Activated CD4-positive, alpha-beta T cell treated with anti-CD3 and anti-CD28 coated beads for 24 hours (primary cell): ENCODE measurements around the gene LTBP1.
"Not testable (repeated sequence)": the region's sequence is repeated elsewhere in the genome, so short reads cannot be mapped to it uniquely, and the experiment has no call there.

ENCODE experiments used
- DNase-seq, 2 donors: peaks; one replicate each; pipeline ENCODE4 v3.0.0-alpha.2; 2020; ENCODE audit warnings: low read depth in 2 of 2

The LTBP1 gene

DNA sequence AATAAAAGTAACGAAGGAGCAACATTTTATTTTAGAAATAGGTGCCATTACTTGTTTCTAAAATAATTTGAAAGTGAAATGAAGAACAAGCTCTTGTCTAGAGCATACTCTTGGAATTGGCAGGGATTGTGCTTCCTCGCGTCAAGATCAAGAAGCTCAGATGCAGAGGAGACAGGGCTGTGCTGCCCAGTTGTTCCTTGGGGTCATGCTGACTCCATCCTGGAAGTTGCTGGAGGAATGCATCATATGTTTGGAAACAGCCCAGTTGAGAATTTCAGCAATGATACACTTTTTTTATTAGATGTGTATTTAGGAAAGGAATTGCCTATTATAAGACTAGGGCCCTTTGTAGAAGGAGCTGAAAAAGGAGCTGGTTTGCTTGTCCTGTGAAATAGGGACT lies 17.2 kb downstream of the LTBP1 start:
- no peak for DNase-seq

DNA sequence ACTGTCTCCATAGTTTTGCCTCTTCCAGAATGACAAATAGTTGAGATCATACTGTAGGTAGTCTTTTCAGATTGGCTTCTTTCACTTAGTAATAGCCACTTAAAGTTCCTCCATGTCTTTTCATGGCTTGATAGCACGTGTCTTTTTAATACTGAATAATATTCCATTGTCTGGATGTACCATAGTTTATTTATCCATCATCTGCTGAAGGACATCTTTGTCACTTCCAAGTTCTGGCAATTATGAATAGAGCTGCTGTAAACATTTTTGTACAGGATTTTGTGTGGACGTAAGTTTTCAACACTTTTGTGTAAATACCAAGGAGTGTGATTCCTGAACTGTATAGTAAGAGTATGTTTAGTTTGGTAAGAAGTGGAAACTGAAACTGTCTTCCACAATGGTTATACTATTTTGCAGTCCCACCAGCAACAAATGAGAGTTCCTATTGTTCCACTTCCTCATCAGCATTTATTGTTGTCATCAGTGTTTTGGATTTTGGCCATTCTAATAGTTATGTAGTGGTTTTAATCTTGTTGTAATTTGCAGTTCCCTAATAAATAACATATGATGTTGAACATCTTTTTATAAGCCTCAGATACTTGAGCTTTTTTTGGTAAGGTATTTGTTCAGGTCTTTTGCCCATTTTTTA lies 18.9 kb downstream of the LTBP1 start:
- DNase-seq = no peak

DNA sequence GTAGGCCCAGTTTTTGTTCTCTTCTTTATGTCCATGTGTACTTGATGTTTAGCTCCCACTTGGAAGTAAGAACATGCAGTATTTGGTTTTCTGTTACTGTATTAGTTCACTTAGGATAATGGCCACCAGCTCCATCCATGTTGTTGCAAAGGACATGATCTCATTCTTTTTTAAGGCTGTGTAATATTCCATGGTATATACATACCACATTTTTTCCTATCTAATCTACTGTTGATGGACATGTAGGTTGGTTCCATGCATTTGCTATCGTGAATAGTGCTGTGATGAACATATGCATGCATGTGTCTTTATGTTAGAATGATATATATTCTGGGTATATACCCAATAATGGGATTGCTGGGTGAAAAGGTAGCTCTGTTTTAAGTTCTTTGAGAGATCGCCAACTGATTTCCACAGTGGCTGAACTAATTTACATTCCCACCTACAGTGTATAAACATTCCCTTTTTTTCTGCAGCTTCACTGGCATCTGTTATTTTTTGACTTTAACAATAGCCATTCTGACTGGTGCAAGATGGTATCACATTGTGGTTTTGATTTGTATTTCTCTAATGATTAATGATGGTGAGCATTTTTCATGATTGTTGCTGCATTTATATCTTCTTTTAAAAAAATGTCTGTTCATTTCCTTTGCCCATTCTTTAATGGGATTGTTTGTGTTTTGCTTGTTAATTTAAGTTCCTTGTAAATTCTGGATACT lies 22.9 kb downstream of the LTBP1 start:
- DNase-seq = no peak

DNA sequence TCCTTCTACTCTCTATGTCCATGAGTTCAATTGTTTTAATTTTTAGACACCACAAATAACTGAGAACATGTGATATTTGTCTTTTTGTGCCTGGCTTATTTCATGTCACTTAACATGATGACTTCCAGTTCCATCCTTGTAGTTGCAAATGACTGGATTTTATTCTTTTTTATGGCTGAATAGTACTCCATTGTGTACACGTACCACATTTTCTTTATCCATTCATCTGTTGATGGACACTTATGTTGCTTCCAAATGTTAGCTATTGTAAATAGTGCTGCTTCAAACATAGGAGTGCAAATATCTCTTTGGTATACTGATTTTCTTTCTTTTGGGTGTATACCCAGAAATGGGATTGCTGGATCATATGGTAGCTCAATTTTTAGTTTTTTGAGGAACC lies 27.0 kb downstream of the LTBP1 start:
- DNase-seq = not testable (repeated sequence)

DNA sequence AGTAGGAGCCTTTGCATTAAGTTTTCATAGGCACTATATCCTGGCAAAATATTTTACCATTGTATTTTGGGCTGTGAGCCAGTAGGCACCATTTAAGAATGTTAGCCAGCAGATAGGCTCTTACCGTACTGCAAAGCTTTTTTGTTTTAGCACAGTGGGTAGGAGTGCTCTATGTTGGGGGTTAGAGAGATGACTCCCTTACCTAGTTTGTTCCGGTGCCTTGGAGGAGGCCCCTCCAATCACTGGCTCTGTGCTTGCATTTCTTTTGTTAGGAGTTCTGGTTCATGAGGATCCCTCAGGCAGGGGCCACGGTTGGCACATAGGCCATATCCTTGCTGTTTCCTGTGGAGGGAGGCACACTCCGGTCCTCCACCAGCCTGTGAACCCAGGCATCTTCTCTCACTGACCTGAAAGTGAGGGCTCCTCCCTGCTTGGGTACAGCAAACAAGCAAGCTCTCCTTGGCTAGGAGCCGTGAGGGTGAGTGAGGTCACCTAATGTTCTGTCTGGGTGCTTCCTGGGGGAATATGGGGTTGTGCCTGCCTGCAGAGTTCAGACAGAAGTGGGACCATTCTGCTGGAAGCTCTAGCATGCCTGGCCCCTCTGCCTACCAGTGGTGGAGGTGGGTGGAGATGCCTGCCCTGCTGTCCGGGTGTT lies 29.8 kb downstream of the LTBP1 start:
- DNase-seq = no peak

DNA sequence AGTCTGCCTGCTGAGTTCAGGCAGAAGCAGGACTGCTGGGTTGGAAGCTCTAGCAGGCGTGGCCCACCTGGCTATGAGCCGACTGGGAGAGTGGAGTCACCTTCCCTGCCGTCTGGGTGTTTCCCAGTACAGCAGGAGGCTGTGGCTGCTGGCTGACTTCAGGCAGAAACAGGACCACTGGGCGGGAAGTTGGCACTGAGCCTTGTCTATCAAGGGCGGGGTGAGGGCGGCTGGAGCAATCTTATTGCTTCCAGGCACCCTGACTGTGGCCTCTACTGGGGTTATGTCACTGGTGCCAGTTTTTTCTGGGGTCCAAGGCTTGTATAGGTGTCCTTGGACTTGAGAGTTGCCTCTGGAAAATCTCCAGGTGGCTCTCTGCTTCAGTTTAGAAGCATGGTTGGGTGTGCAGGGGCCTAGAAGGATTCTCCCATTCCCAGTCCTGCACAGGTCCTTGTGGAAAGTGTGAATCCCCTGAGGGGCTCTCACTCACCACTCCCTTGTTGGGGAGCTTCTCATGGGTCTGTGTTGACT lies 30.5 kb downstream of the LTBP1 start:
- DNase-seq = no peak

DNA sequence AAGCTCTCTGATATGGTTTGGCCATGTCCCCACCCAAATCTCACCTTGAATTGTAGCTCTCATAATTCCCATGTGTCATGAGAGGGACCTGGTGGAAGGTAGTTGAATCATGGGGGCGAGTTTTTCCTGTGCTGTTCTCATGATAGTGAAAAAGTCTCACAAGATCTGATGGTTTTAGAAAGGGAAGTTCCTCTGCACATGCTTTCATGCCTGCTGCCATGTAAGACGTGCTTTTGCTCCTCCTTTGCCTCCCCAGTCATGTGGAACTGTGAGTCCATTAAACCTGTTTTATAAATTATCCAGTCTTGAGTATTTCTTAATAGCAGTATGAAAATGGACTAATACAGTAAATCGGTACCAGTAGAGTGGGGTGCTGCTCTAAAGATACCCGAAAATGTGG lies 34.9 kb downstream of the LTBP1 start:
- DNase-seq = no peak

DNA sequence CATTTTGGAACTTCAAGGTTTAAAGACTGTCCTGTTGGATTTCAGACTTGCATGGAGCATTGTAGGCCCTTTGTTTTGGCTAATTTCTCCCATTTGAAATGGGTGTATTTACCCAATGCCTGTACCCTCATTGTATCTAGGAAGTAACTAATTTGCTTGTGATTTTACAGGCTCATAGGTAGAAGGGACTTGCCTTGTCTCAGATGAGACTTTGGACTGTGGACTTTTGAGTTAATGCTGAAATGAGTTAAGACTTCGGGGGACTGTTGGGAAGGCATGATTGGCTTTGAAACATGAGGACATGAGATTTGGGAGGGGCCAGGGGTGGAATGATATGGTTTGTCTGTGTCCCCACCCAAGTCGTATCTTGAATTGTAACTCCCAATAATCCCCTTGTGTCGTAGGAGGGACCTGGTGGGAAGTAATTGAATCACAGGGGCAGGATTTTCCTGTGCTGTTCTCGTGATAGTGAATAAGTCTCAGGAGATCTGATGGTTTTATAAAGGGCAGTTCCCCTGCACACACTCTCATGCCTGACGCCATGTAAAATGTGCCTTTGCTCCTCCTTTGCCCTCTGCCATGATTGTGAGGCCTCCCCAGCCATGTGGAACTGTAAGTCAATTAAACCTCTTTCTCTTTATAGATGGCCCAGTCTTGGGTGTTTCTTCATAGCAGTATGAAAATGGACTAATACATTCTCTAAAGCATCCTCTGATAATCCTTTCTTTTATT lies 36.6 kb downstream of the LTBP1 start:
- not testable (repeated sequence) for DNase-seq

DNA sequence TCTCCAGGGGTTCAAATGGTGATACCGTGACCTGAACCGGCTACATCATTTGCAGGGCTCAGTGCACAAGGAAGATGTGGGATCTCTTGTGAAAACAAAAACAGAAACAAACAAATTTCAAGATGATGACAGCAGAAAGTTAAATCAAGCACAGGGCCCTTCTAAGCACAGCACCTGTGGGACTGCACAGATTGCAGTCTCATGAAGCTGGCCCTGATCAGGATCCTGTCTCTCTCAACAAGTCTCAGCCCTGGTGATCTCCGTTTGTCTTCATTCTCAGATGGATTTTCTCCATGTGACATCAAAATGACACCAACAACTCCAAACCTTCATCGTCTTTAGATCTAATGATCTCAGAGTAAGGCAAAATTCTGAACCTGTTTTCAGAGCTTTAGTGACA lies 39.7 kb downstream of the LTBP1 start:
- DNase-seq = no peak

DNA sequence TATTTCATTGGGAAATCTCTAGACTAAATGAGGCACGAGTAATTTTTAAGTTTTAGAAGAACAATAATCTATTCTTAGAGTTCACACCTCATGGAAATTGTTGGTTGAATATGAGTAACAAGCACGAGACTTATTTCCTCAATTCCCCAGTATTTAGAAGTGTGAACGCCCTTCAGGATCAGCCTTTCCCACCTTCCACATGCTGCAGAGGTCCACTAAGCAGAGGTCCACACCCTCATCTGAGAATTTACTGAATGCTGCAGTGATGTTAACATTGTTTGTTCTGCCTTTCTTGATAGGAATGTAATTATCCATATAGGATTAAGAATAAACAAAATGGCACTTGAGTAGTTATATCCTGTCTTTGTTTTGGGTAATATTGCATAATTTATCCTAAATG lies 41.8 kb downstream of the LTBP1 start:
- no peak for DNase-seq

DNA sequence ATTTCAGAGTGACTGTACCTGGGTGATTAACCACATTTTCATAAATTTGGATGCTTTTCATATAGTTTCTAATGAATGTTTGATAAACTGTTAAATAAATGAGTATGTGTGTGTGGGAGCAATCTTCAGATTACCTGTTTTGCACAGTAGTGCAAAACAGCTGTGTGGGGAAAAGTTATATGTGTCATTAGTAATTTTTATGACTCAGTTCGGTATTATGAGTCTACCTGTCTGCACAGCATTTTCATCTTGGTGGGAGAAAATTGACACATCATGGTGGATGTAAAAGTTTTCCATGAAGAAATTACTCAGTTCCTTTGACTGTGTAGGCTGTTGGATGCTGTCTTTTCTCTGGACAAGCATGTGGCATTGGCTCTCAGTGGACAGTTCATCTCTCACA lies 43.8 kb downstream of the LTBP1 start:
- no peak for DNase-seq

DNA sequence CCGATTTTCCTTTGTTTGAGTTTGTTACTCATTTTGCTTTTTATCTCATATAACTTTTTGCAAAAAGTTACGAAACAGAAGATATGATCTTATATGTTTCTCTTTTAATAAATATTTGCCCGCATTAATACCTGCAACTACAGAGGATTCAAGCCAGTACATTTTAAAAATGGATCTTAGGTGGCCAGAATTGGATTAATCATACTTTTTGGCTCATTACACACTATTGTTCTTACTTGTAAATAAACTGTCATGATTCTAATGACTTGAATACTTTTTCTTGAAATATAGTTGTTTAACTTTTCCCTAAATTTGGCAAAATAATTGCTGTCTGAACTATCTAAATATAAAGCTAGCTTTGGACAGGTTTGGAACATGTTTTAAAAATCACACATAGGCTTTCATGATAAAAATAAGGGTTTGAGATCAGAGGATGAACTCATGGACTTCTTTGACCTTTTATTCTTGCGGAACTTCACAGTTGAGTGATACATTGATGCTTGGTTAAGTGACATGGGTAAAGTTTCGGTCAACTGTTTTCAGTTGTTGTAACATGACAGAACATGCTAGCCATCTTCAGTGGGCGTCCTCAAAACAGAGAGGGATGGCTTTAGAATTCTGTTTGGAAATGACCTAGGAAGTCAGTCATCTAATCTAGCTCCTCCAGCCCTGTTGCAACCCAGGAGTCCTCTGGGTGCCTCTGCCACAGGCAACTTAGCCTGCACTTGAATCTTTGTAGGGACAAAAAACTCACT lies 44.5 kb downstream of the LTBP1 start:
- DNase-seq = no peak

DNA sequence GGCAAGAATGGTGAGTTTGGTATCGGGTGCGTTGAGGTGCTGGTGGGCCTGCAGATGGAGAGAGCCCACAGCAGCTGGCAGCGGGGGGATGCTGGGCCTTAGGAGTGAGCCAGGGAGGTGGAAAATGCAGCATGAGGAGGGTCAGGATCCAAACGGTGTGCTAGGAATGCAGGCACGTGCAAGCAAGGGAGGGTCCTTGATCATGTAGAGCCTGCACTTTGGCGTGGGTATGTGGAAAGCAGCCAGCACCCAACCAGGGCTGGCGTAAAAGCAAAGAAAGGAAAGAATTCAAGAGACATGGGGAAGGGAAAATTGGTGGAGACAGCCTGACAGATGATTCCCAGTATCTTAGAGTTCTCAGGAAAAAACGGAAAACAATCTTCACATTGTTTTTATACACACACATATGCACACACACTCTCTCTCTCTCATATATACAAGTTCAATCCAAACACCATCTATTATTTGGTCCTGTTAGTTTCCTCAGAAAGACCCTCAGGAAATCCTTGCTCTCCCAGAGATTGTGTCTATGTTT lies 46.3 kb downstream of the LTBP1 start:
- DNase-seq = no peak

DNA sequence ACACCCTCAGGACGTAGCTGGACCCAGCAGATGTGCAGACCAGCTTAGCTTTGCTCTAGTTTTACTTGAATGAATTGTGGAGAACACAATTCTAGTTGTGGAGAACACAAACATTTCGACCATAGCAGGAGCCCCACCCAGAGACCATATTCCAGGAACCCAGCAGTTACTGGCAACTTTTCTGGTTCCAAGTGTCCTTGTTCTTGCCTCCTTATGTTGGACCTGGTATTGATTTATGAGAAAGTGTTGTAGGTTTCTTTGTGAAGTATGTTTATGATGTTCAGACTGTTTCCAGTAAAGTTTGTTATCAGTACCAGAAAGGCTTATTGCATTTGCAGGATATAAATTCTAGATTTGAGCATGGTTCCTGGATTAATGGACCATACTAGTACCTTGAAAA lies 51.0 kb downstream of the LTBP1 start:
- no peak for DNase-seq

DNA sequence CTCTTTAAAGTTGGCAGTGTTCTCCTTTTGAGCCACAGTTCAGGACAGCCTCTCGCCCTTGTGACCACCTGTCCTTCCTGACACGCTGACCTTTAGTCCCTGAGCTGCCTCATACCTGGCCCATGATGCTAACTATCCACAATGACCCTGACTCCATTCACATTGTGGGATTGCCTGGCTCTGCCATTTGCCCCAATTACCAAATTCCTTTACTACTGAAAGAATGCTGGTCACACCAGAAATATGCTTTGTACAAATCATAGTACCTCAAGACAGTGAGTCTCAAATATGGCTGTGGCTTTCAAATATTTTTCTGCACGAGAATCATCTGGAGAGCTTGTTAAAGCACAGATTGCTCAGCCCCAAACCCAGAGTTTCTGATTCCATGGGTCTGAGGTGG lies 54.2 kb downstream of the LTBP1 start:
- DNase-seq = no peak

DNA sequence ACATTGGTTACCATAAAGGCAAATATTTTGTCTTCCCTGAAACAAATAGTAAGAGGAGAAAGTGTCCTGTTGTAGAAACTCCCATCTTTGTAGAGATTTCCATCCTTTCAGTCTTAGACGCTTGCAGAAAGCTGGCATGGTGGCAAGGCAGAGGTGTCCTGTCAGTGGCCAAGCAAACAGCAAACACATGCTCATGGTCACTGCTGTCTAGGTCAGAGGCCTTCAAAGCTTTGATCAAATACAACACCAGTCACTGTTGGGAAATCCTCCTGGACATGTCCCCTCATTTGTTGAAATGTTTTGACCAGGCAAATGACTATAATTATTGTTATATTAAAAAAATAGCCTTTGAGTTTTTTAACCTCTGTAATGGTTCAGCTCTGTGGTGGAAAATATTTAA lies 55.1 kb downstream of the LTBP1 start:
- no peak for DNase-seq

DNA sequence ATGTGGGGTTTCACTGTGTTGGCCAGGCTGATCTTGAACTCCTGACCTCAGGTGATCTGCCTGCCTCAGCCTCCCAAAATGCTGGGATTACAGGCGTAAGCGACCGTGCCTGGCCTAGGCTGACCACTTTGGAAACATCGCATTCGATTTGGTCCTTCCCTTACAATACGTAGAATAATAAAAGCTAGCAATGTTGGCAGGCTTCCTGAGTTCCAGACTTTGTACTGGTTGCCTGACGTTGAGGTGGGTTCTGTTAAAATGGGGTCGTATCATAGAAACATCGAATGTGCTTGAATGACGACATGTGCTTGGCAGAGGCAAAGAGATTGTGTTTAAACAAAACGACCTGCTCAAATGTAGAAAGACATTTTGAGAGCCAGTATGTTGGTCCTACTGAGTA lies 56.1 kb downstream of the LTBP1 start:
- DNase-seq = no peak

DNA sequence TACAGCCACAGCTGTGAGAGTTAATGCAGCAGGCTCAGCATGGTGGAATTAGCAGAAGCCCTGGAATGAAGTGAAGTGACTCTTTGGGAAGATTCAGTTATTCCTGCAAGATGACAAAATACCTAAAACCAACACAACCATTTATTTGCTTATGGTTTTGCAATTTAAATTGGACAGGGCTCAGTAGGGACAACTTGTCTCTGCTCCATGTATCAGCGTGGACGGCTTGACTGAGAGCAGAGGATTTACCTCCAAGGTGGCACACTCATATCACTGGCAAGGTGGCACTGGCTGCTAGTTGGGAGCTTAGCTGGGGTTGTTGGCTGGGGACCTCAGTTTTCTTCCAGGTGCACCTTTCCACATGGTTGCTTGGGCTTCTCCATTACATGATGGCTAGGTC lies 58.3 kb downstream of the LTBP1 start:
- no peak for DNase-seq

DNA sequence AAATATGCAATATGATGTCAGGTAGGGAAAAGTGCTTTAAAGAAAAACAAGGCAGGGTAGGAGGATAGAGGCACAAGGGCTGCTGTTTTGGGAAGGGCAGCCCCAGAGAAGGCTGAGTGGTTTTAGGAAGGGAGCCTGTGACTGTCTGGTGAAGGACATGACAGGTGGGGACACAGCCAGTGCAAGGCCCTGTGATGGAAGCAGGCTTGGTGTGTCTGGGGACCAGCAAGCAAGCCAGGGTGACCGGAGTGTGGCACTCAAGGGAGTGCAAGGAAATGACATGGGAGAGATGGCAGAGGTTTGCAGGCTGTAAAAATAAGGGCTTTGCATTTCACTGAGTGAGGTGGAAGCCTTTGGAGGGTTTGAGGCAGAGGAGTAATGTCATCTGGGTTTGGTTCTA lies 62.0 kb downstream of the LTBP1 start:
- DNase-seq = no peak

DNA sequence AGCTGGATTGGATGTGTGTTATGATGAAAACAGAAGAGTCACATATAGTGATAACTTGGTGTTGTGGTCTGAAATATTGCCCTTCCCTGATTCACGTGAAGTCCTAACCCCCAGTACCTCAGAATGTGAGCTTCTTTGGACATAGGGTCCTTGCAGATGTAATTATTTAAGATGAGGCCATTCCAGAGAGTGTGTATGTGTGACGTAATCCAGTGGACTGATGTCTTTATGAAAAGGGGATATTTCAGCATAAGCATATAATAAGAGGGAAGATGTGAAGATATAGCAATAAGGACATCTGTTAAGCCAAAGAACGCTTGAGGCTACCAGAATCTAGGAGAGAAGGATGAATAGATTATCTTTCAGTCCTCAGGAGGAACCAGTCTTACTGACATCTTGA lies 62.5 kb downstream of the LTBP1 start:
- no peak for DNase-seq

DNA sequence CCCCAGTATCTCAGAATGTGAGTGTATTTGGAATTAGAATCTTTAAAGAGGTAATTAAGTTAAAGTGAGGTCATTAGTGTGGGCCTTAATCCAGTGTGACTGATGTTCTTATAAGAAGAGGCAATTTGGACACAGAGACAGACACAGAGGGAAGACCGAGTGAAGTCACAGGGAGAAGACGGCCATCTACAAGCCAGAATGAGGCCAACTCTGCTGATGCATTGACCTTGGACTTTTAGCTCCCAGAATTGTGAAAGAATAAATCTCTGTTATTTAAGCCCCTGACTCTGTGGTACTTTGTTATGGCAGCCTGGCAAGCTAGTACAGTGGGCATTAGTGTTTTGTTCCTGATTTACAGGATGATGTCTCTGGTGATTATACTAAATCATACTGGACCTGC lies 64.6 kb downstream of the LTBP1 start:
- no peak for DNase-seq
